ENCODE measurements around the gene NELL2. TPM values are rescaled to one million over a fixed set of nuclear protein-coding genes. Genes with fewer than 3 reads are reported as not detected.

NELL2 gene
- total RNA-seq, 4 donors from 2014 or later, result 7.5 to 39.2 (median 15.9) TPM

DNA sequence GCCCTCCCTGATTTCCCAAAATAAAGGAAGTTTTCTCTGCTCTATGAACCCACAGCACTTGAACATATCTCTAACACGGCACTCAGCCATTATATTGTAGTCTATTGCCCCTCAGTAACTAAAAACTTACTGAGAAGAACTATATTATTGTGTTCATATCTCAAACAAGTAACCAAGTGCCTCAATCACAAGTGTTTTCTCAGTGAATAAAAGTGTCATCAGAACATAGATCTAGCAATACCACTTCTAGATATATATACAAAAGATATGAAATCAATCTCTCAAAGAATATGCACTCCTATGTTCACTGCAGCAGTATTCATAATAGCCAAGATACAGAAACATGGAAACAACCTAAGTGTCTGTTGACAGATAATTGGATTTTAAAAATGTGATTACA, 138.1 kb downstream of the NELL2 start:
- H3K9me3 ChIP-seq, result peaks cover 0 to 4% (median 0%) of the 10 kb centered on the region in 4 donors
- H3K27ac ChIP-seq, result no peak overlapping the region
- H3K27me3 ChIP-seq, result no peaks in the 10 kb centered on the region
- H3K36me3 ChIP-seq, result no peaks in the 10 kb centered on the region
- no peak overlapping the region for H3K4me3 ChIP-seq
- DNase-seq, result no peak
- no peak for TF ChIP-seq POLR2A (IDR thresholded peaks at IDR 0.05)
- no peak for TF ChIP-seq CTCF (IDR thresholded peaks at IDR 0.05)
- H3K4me1 ChIP-seq, result no peaks in the 10 kb centered on the region

- Histone ChIP-seq H3K27ac (no peak overlapping the region), H3K27me3 (no peaks in the 10 kb centered on the region), H3K4me3 (no peak overlapping the region), H3K9me3 (no peaks in the 10 kb centered on the region), H3K4me1 (no peaks in the 10 kb centered on the region), H3K36me3 (no peaks in the 10 kb centered on the region)
- no peak for TF ChIP-seq CTCF (IDR thresholded peaks at IDR 0.05)
- TF ChIP-seq POLR2A (IDR thresholded peaks at IDR 0.05), result no peak
- no peak for DNase-seq
These were observed 147.5 kb downstream of the NELL2 start for GRCh38 chr12:44728566-44728965.

GRCh38 chr12:44720265-44720664, 155.8 kb downstream of the NELL2 start:
- no peaks in the 10 kb centered on the region for H3K4me1 ChIP-seq
- DNase-seq, result no peak
- TF ChIP-seq CTCF (IDR thresholded peaks at IDR 0.05), result no peak
- no peak for TF ChIP-seq POLR2A (IDR thresholded peaks at IDR 0.05)
- no peak overlapping the region for H3K27ac ChIP-seq
- H3K4me3 ChIP-seq, result no peak overlapping the region
- no peaks in the 10 kb centered on the region for H3K9me3 ChIP-seq
- H3K36me3 ChIP-seq, result no peaks in the 10 kb centered on the region
- no peaks in the 10 kb centered on the region for H3K27me3 ChIP-seq

- Histone ChIP-seq H3K4me3 (no peak overlapping the region), H3K9me3 (no peaks in the 10 kb centered on the region), H3K36me3 (no peaks in the 10 kb centered on the region), H3K27me3 (no peaks in the 10 kb centered on the region), H3K27ac (no peak overlapping the region), H3K4me1 (no peaks in the 10 kb centered on the region)
- TF ChIP-seq CTCF (IDR thresholded peaks at IDR 0.05) (no peak), POLR2A (IDR thresholded peaks at IDR 0.05) (no peak)
- no peak for DNase-seq
These were observed 158.5 kb downstream of the NELL2 start for GRCh38 chr12:44717612-44718011.

- no peaks in the 10 kb centered on the region for H3K36me3 ChIP-seq
- H3K4me1 ChIP-seq, result no peaks in the 10 kb centered on the region
- H3K27me3 ChIP-seq, result no peaks in the 10 kb centered on the region
- DNase-seq, result no peak
- no peaks in the 10 kb centered on the region for H3K9me3 ChIP-seq
- H3K27ac ChIP-seq, result no peak overlapping the region
- TF ChIP-seq CTCF (IDR thresholded peaks at IDR 0.05), result no peak
- TF ChIP-seq POLR2A (IDR thresholded peaks at IDR 0.05), result no peak
- H3K4me3 ChIP-seq, result no peak overlapping the region
These were observed 159.4 kb downstream of the NELL2 start for GRCh38 chr12:44716711-44717110.

DNA sequence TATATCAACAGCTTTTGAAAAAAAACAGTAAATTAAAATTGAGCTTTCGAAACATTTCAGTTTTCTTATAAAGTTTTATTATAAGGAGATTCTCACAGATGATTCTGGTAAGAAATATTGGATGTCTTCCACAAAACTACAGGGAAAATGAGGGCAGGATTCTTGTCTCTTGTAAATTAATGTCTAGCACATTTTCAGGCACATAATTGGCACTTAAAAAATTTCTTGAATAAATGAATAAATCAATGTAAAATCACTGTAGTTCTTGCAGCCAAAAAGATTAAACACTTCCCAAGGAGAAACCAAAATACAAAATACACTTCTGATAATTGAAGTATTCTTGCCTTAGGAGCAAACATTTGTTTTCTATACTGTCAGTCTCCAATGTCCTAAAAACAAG, 164.4 kb downstream of the NELL2 start:
- no peak for DNase-seq
- no peaks in the 10 kb centered on the region for H3K4me1 ChIP-seq

More for the DNA sequence above, 164.4 kb downstream of the NELL2 start:
- no peaks in the 10 kb centered on the region for H3K27me3 ChIP-seq
- no peak overlapping the region for H3K4me3 ChIP-seq
- H3K27ac ChIP-seq, result no peak overlapping the region
- no peaks in the 10 kb centered on the region for H3K9me3 ChIP-seq
- no peak for TF ChIP-seq CTCF (IDR thresholded peaks at IDR 0.05)
- no peak for TF ChIP-seq POLR2A (IDR thresholded peaks at IDR 0.05)
- no peaks in the 10 kb centered on the region for H3K36me3 ChIP-seq
